NCI-H82 treated with DMSO at 0.1 percent for 48 hours (cell line): ENCODE results near the gene EVX2.
A peak's percentile ranks its signal among the peaks of the same experiment; 100 is the strongest.

Source experiments
- DNase-seq: peaks from one replicate; lab custom pipeline; 2025; ENCODE audit not compliant: unreplicated experiment; lab: John Stamatoyannopoulos, UW

Gene EVX2

DNA sequence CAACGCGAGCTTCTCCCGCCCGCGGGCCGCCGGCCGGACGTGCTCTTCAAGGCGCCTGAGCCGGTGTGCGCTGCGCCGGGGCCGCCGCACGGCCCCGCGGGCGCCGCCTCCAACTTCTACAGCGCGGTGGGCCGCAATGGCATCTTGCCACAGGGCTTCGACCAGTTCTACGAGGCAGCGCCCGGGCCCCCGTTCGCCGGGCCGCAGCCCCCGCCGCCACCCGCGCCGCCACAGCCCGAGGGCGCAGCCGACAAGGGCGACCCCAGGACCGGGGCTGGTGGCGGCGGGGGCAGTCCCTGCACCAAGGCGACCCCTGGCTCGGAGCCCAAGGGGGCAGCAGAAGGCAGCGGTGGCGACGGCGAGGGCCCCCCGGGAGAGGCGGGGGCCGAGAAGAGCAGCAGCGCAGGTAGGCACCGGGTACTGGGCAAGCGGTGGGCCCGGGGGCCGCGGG, 24.0 kb upstream of the EVX2 start:
- no peak for DNase-seq

DNA sequence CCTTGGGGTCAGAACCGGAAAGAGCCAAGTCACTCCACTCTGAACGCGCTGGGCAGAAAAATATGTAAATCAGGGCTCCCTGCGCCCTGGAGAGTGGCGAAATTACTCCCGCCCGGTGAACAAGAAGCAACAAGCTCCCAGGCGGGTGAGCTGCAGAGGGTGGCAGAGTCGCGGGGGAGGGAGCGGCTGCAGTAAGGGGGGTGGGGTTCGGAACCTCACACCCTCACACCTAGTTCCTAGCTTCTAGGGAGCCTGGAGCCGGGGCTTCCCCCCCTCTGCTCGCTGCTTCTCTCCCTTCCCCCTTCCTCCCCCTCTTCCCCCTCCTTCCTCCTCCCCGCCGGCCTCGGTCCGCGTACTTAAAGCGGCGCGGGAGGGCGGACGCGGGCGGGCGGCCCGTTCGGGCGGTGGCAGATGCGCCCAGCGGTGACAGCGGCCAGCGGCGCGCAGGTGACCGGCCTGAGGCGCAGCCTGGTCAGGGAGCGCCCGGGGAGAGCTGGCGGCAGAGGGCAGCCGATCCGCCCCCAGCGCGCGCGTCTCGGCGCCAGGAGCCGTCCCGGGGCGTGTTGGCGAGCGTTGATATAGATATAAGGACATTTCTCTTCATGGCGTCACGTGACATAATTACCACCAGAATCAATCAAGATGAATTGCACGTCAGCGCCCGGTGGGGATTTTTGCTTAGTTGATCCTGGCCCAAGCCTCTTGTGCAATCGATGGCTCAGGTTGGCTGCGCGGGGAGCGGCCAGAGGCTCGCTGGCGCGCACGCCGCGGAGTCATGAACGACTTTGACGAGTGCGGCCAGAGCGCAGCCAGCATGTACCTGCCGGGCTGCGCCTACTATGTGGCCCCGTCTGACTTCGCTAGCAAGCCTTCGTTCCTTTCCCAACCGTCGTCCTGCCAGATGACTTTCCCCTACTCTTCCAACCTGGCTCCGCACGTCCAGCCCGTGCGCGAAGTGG, 23.1 kb upstream of the EVX2 start, which contains the start of gene HOXD11:
Gene HOXD11, plus strand, starts transcription at position 700 of the 959 bp plus-strand sequence. Its CDS starts 76 bp downstream, at position 776.
- DNase-seq, result no peak

DNA sequence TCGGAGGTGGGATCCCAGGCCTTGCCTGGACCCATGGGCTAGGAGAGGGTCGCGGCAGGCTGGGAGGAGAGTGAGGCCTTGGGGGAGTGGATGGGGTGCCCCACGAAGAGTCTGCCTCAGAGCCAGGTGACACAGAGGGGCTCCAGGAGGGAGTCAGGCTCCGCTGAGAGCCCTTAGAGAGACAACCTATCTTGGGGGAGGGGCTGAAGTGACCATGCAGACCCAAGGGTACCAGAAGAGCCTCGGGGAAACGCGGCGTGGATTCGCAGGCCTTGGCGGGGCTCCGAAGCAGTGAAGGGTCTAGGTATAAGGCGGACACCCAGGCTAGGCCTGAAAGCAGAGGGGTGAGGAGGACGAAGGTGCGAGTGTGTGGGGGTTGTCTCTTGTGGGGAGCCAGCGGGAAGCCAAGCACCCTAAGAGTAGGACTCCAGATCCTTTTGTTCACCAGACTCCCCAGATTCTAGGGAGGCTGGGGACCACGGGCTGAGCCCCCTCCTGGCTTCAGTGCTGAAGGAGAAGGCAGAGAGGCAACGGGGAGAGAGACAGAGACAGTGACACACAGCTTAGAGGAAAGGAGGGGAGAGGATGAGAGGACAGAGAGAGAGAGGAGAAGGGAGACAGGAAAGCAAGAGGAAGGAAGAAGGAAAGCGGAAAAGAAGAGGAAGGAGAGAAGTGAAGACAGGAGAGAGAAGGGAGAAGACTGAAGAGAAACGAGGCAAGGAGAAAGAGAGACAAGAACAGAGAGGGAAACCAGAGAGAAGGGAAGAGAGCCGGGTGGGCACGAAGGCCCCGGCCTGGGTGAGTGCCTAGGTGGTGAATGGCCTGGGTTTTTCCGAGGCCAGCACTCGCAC, 22.2 kb upstream of the EVX2 start:
- no peak for DNase-seq

DNA sequence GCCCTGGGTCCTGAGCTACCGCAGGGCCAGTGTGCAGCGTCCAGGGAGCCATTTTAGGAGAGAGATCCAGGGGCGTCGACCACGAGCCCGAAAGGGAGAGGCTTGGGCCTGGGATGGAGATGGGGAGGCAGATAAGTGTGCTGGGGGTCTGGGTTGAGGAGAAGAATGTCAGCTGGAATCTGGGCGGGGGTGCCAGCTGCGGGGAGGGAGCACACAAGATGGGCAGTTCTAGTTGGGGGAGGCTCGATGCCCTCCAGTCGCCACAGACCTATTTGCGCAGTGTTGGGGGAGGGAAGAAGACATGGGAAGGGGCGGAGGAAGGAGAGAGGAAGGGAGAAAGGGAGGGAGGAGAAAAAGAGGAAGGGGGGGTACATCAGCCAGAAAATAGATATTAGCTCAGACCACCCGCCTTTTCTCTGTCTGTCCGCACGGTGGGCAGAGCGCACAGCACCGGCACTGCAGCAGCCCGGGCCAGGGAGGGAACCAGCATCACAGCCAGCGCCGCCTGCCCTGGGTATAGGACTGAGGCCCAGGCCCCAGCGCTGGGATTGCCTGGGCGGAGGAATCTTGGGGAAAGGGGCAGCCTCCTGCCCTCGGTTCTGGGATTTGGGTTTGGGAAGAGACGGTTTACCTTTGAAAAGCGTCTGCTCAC, 21.4 kb upstream of the EVX2 start:
- DNase-seq, result no peak

DNA sequence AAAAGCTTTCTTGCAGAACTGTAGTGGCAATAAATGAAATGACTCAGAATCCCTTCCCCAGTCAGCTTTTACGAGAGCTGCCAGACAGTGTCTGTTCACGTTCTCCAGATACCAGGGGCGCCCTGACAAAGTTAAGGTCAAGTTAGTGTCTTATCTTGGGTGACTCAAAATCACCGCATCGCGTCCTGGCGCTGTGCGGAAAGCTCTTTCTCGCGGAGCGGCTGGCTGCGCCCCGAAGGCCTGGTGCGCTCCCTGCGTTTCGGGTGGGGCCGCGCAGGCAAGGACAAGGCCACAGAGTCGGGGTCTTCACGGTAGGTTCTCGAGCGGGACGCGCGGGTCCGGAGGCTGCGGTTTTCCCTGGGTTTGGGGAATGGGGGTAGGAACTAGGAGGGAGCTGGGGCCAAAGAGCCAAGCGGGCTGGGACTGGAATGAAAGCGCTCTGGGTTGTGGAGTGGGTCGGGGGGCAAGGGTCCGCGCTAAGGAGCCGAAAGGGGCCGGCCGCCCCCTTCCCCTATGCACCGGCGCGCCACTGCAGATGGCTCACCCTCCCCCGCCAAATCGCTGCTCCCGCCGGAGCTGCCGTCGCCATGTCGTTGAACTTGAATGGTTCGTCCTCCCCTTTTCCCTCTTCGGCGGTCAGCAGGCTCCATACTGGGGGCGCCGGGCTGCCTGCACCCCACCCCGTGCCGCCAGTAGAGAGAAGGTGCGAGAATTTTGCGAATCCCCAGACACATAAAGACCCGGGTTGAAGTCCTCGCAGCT, 20.7 kb upstream of the EVX2 start:
- DNase-seq, result no peak

DNA sequence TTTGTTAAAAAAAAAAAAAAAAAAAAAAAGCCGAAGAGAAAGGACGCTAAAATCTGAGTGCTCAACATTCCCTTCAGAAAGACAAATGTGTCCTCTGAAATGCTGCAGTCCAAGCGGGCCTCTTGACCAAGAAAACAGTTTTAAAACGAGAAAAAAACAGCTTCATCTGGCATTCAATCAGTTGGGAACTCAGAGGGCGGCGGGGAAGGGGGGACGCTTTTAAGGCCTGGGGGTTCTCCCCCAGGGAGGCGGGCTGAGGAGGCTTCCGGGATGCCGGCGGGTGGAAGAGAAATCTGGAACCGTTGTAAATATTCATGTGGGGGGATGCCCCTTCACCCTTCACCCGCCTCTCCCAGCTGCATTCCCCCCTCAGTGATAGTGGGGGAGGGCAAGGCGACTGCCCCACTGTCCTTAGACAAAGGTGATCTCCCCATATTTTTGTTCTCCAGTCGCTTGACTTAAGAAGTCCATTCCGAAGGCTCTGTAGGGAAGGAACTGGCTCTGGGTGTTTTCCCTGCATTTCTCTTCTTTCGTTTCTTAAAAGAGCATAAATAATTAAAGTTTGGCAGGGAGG, 20.1 kb upstream of the EVX2 start:
- no peak for DNase-seq

DNA sequence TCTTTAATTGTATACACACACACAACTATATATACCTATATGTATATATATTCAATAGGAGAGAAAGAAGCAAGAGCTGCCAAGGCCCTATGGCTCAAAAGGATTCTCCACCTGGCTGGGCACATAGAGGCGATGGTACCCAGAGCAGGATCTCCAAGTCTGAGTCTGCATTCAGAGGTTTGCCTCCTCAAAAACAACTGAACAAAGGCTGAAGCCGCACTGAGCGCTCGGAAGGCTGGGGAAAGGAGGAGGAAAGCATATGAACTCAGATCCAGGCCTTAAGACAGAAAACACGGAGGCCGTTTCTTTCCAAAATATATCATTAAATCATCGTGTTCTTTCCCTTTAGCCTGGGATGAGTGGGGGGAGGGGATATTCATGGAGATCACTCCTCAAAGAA, 19.4 kb upstream of the EVX2 start:
- no peak for DNase-seq

DNA sequence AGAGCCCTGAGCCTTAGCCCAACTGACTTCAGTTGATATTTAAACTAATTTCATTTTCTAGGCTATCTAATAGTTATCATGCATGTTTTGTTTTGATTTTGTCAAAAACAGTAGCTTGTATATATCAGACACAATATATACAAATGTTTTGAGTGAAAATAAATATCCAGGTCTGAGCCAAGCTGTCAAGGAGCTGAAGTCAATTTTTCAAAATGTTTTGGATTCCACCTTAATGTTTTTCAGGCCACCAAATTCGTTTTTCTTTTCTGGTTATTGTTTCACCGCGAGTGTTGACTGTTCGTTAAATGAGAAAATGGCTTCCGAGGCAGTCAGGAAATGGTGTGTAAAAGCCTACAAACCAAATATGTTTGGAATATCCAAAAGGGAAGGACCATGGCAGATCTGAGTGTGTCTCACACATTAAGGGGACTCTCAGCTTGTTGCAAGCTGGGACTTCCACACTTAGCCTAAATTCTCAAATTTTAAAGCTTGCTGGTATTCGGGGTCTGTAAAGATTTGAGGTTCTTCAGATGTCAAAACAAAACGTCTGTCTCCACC, 18.6 kb upstream of the EVX2 start:
- no peak for DNase-seq

DNA sequence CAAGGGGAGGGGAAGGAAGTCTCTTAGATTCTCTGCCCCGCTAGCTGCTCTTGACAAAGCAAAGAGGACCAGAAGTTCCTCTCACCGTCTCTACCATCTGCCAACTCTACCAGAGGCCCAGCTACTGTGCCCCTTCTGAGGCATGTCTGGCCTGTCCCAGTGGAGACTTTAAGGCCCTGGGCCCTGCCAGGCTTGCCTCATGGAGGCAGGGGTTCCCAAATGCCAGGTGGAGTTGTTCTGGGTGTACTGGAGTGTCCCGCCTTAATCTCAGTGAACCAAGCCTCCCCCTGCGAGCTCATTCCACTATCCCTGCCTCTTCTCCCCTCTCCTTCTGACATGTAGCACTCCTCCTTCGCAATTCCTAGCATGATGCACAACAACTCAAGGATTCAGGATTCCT, 18.1 kb upstream of the EVX2 start:
- no peak for DNase-seq

DNA sequence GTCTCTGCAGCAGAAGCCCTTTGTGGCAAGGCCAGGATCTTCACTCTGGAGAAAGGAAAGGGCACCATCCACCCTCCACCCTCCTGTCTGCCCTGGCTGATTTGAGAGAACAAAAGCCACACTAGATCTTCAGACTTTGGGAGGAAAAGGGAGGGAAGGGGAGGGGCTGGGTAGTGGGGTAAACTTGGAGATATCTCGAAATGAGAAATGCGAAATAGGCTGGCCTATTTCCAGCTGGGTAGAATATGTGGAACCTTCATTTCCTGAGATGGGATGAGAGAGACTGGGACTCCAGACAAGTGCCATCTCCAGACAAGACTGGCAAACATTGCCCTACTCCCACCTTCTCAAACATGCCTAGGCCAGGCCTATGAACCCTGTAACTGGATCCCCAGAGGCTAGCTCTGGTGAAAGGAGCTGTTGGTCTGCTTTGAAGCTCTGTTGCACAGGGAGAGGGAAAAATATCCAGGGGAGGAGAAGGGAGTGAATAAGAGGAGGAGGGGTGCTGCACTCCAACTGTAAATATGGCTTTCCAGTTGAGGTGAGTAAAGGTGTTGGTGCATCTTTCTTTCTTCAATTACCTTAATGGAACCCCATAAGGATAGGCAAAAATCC, 17.6 kb upstream of the EVX2 start:
- no peak for DNase-seq

DNA sequence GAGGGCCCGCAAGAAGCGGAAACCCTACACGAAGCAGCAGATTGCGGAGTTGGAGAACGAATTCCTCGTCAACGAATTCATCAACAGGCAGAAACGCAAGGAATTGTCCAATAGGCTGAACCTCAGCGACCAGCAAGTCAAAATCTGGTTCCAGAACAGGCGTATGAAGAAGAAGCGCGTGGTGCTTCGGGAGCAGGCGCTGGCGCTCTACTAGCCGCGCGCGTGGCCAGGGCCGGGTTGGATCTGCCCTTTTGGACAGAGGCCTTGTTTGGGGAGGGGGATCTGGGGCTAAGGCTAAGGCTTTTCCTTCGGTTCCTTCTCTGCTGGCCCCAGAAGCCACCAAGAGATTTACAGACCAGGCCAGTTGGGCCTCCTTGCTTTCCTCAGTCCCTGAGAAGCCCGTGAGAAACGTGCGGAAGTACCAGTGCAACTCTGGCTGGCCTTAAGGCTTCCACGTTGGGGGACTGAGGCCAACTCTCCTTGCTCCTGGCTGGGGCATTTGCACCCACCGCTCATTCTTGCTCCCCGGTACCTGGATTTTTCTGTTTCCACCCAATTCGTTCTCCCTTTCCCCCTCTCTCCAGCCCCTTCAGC, 16.9 kb upstream of the EVX2 start:
- DNase-seq, result no peak

DNA sequence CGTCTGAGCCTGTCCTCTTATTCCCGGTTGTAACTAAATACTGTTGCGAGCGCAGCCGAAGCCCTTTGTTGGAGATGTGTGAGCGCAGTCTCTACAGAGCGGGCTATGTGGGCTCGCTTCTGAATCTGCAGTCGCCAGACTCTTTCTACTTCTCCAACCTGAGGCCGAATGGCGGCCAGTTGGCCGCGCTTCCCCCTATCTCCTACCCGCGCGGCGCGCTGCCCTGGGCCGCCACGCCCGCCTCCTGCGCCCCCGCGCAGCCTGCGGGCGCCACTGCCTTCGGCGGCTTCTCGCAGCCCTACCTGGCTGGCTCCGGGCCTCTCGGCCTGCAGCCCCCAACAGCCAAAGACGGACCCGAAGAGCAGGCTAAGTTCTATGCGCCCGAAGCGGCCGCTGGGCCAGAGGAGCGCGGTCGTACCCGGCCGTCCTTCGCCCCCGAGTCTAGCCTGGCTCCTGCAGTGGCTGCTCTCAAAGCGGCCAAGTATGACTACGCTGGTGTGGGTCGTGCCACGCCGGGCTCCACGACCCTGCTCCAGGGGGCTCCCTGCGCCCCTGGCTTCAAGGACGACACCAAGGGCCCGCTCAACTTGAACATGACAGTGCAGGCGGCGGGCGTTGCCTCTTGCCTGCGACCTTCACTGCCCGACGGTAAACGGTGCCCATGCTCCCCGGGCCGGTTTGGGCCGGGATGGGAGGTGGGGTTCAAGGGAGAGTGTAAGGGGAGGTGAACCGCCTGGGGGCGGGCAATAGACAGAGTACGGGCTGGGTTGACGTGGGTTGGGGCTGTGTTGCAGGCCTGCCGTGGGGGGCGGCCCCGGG, 16.2 kb upstream of the EVX2 start, which contains the start of gene HOXD12:
Gene HOXD12, plus strand, starts transcription at position 68 of the 819 bp plus-strand sequence. Its CDS starts 7 bp downstream, at position 75.
- DNase-seq, result no peak

DNA sequence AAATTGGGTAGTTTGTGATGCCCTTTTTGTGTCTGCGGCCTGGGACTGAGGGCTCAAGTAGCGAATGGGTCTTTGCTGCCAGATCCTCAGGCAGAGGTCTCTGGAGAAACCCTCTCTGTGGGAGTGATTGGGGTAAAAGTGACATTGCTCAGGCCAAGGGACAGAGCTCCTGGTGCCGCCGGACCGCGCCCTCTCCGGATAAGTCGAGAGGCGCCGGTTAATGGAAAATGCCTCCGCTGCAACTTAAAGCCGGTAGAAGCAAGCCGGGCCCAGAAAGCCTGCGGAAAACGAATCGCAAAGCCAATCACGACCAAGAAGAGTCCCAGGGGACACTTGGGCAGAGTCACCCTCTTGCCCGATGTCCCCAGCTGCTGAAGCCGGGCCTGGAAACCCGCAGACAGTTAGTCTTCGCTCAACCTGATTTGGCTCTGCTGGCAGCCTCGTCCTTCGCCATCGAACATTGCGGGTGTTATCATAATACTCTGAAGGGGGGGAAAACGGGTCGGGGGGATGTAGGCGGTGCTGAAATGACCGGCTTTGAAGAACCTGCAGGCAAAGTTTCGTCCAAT, 15.5 kb upstream of the EVX2 start:
- no peak for DNase-seq

DNA sequence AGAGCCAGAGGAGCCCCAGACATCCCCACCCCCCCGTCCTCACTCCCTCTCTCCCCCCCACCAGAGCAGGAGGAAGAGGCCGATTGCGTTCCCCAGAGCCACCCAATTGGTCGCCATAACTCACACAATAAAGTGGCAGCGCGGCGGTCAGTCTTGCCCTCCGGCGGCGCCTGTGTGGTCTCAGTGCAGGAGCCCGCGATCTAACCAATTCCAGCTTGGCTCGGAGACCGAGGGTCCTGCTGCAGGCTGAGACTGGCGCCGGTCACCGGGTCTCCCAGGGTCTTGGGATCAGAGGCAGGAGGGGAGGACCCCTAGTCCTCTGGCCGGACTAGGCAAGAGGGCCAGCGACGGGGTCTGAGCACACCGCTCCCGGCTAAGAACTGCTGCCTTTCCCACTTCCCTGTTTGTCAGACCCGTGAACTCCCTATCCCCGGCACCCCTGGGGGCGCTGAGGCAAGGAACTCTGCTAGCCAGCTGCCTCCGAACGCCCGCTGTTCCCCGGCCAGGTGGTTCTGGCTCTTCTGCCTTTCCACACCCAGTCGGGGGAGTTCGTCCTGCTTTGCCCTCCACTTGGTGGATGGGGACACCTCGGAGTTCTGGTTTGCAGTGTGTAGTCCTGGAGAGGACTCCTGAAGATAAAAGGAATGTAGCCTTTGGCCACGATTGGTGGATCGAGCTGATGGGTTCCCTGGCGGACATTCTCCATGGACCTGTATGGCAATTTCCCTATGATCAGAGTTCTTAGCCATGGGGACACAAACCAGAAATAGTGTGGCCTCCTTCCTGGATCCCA, 14.8 kb upstream of the EVX2 start:
- DNase-seq, result no peak

DNA sequence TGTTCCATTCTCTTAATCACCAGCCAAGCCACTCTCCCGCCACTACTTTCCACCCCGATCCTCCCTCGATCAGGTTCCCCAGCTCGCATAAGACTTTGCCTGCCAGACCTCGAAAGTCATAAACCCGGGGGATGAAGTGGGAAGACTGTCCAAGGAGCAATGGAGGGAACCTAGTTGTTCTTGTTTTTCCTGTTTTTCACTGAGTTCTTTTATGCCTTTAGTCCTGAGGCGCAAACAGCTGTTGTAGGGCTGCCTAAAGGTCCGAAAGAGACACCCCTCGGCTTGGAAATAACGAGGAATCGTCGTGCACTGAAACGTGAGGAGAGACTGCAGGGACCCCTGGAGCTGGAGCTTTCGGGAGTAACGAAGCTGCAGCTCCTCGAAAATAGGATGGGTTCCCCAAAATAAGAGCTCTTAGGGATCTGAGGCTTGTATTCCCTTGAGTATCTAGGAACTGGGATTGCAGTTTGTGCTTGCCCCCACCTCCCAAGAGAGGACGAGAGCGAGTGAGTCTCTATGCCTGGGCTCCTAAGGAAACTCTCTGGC, 14.1 kb upstream of the EVX2 start:
- DNase-seq, result no peak

DNA sequence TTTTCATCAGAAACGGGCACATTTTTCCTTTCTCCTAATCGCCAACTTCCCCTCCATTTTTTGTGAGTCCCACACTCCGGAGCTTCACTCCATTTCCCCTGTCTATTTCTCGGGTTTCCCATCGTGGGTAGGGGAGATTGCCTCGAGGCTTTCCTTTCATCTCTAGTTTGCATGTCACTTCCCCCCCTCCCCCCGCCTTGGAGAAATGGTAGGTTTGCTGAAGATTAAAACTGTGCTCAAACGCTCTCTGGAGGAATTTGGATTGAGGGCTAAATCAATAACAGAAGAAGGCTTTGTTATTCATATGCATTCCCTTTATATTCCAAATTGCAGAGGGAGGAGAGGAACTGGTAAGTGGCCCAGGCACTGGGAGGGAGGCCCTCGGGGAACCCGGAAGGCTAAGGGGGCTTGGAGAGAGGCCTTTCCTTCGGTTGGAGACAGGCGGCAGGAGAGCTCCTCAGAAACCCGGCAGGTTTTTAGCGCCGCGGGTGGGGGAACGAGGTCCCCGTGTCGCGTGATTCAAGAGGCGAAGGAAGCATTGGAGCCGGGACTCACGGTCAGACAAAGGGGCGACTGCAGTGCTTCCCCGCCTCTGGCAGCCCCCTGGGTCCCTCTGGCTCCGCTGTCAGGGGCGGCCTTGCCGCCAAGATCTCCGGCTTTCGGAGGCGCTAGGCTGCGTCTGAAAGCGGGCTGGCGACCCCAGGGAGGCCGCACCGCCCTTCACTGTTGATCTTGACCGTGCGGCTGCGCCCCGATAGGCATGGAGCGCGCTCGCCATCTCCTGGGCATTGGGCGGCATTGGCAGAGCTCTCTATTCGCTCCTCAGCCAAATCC, 13.4 kb upstream of the EVX2 start:
- DNase-seq, result peak; percentile 68
